Measurements from ENCODE around the gene HORMAD2.

- TF ChIP-seq CTCF (IDR thresholded peaks at IDR 0.05) (no peak), EZH2 (IDR thresholded peaks at IDR 0.05; ENCODE audit: borderline replicate concordance, insufficient read depth, low read depth, low read length, poor library complexity, severe bottlenecking) (no peak)
Observed at GRCh38 chr22:30187094-30187493, 106.8 kb downstream of the HORMAD2 start.

All from B cell (primary cell).